SK-N-MC (cell line): ENCODE measurements around the gene ZNF763.

Experiments used
- EZH2 ChIP-seq: fragments of 200-600 bp; sonication (generic); IDR thresholded peaks from one replicate; pipeline ENCODE4 v1.6.1; 2017; ENCODE audit warnings: antibody characterized with exemption
- FOXP2 ChIP-seq: optimal IDR thresholded peaks from 2 replicates; pipeline ENCODE3; 2011; ENCODE audit warnings: mild to moderate bottlenecking, moderate library complexity; ENCODE audit not compliant: insufficient read depth; ENCODE audit errors: extremely low read length, control extremely low read depth
- POLR2AphosphoS5 ChIP-seq: IDR thresholded peaks from 2 replicates; pipeline ENCODE4 v1.6.1; 2012; ENCODE audit warnings: mild to moderate bottlenecking, low read depth, low read length, borderline replicate concordance

DNA sequence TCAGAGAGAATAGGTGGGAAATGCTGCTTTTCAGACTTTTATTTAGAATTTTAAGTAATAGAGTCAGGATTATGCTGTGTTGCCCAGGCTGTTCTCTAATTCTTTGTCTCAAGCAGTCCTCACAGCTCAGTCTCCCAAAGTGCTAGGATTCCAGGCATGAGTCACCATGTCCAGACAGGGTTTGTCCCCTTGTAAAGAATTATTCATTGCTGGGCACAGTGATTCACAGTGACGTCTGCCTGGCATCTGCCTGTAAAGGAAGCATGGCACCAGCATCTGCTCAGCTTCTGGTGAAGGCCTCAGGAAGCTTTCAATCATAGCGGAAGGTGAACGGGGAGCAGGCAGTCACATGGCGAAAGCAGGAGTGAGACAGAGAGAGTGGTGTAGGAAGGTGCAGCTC lies 17.7 kb downstream of the ZNF763 start:
- TF ChIP-seq POLR2AphosphoS5 (no peak), EZH2 (no peak), FOXP2 (no peak)
